BLaER1 treated with 17β-estradiol and CSF1 and Interleukin-3, amounts not matched to agents 10 nM and 100 nM (cell line): ENCODE results near the gene LTBP1.

Experiments
- H3K27ac ChIP-seq, 11 experiments: shearing (Covaris generic); formaldehyde crosslinking; 2 replicates each; pipeline ENCODE4 v1.8.1; 2022
- H3K27me3 ChIP-seq, 11 experiments: shearing (Covaris generic); formaldehyde crosslinking; 2 replicates each; pipeline ENCODE4 v1.8.1; 2022
- H3K36me3 ChIP-seq, 11 experiments: shearing (Covaris generic); formaldehyde crosslinking; 2 replicates each; pipeline ENCODE4 v1.8.1; 2022
- H3K4me1 ChIP-seq, 10 experiments: shearing (Covaris generic); formaldehyde crosslinking; 2 replicates each; pipeline ENCODE4 v1.8.1; 2022
- H3K4me2 ChIP-seq, 11 experiments: shearing (Covaris generic); formaldehyde crosslinking; 2 replicates each; pipeline ENCODE4 v1.8.1; 2022
- H3K4me3 ChIP-seq, 10 experiments: shearing (Covaris generic); formaldehyde crosslinking; 2 replicates each; pipeline ENCODE4 v1.8.1; 2022
- H3K9ac ChIP-seq, 11 experiments: shearing (Covaris generic); formaldehyde crosslinking; 2 replicates each; pipeline ENCODE4 v1.8.1; 2022
- H3K9me3 ChIP-seq, 11 experiments: shearing (Covaris generic); formaldehyde crosslinking; replicated peaks in 1 of 11; 2 replicates each; pipeline ENCODE4 v1.8.1; 2022
- H4K20me1 ChIP-seq, 11 experiments: shearing (Covaris generic); formaldehyde crosslinking; 2 replicates each; pipeline ENCODE4 v1.8.1; 2022
- Cebpa-rat ChIP-seq, 11 experiments: shearing (Covaris generic); IDR thresholded peaks; 2 replicates each; pipeline ENCODE4 v1.8.1; 2022

LTBP1 gene

DNA sequence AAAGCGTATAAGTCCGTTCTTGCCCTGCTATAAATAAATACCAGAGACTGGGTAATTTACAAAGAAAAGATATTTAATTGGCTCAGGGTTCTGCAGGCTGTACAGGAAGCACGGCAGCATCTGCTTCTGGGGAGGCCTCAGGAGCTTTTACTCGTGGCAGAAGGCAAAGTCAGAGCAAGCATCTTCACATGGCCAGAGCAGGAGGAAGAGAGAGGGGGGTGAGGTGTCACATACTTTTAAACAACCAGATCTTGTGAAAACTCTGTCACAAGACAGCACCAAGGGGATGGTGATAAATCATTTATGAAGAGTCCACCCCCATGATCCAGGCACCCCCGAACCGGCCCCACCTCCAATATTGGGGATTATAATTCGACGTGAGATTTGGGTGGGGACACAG lies 130.6 kb downstream of the LTBP1 start:
- no peaks in the 10 kb centered on the region for H3K36me3 ChIP-seq
- H3K4me3 ChIP-seq = no peak overlapping the region
- H3K4me1 ChIP-seq = peaks cover 0 to 13% (median 11%) of the 10 kb centered on the region in 10 experiments; a peak in 11 of 20 replicates
- no peaks in the 10 kb centered on the region for H4K20me1 ChIP-seq
- H3K27me3 ChIP-seq = no peaks in the 10 kb centered on the region
- peaks cover 11 to 17% (median 14%) of the 10 kb centered on the region in 11 experiments; a peak in 19 of 22 replicates for H3K9me3 ChIP-seq
- H3K9ac ChIP-seq = no peak overlapping the region
- TF ChIP-seq Cebpa-rat (IDR thresholded peaks at IDR 0.05) = no peak
- no peak overlapping the region for H3K27ac ChIP-seq
- H3K4me2 ChIP-seq = no peak overlapping the region

GRCh38 chr2:33077844-33078243 lies 131.1 kb downstream of the LTBP1 start:
- no peak overlapping the region for H3K27ac ChIP-seq
- H3K36me3 ChIP-seq = no peaks in the 10 kb centered on the region
- no peak overlapping the region for H3K9ac ChIP-seq
- peaks cover 11 to 21% (median 19%) of the 10 kb centered on the region in 11 experiments; a peak in 19 of 22 replicates for H3K9me3 ChIP-seq
- H3K4me3 ChIP-seq = no peak overlapping the region
- H3K4me2 ChIP-seq = no peak overlapping the region
- peaks cover 0 to 13% (median 11%) of the 10 kb centered on the region in 10 experiments; a peak in 11 of 20 replicates for H3K4me1 ChIP-seq
- TF ChIP-seq Cebpa-rat (IDR thresholded peaks at IDR 0.05) = no peak
- no peaks in the 10 kb centered on the region for H4K20me1 ChIP-seq
- H3K27me3 ChIP-seq = no peaks in the 10 kb centered on the region

- no peak for TF ChIP-seq Cebpa-rat (IDR thresholded peaks at IDR 0.05)
- Histone ChIP-seq H3K4me3 (no peak overlapping the region), H3K27me3 (no peaks in the 10 kb centered on the region), H3K36me3 (no peaks in the 10 kb centered on the region), H3K4me2 (peak overlapping the region in 7 of 11 experiments; percentile 2 to 46 (median 36); a peak in 10 of 22 replicates), H3K9ac (no peak overlapping the region), H4K20me1 (no peaks in the 10 kb centered on the region), H3K27ac (peak overlapping the region in 3 of 11 experiments; percentile 10 to 30 (median 22); a peak in 3 of 22 replicates), H3K4me1 (peaks cover 0 to 30% (median 22%) of the 10 kb centered on the region in 10 experiments; a peak in 16 of 20 replicates), H3K9me3 (peaks cover 11 to 28% (median 21%) of the 10 kb centered on the region in 11 experiments; a peak in 19 of 22 replicates)
Observed at GRCh38 chr2:33081691-33082090, 134.9 kb downstream of the LTBP1 start.

DNA sequence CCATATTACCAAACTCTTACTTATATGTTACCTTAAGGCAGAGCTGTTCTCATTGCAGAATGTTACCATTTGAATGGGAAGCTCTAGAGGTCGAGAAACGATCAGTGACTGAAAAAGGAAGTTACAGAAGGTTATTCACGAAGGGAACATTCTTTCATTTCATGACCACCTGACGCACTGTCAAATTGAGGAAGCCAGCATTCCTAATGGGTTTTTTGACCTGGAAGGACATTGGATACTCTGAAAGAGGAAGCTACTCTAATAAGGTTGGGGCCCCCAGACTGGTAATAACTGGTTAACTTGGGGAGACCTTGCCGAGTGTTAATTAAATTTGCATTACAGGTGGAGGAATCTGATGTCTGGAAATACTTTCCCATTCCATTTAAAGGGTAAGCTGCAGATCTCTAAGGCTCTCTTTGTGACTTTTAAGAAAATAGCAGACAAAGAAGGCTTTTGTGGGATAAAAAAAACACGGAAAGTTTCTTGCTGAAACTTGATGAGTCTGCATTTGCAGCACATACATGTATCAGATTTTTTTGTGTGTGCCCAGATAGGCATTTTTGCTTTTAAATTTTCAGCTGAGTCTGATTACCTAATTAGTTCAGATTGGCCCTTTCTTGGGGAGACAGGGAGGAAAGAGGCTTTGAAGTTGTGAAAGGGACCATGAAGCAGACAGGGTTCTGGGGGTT lies 137.1 kb downstream of the LTBP1 start:
- Histone ChIP-seq H3K4me3 (no peak overlapping the region), H3K9ac (no peak overlapping the region), H3K9me3 (peaks cover 11 to 28% (median 21%) of the 10 kb centered on the region in 11 experiments; a peak in 19 of 22 replicates), H3K4me1 (peaks cover 0 to 30% (median 22%) of the 10 kb centered on the region in 10 experiments; a peak in 16 of 20 replicates), H4K20me1 (no peaks in the 10 kb centered on the region), H3K4me2 (peak overlapping the region; percentile 0 to 52 (median 34); a peak in 17 of 22 replicates), H3K36me3 (no peaks in the 10 kb centered on the region), H3K27me3 (no peaks in the 10 kb centered on the region), H3K27ac (no peak overlapping the region)
- no peak for TF ChIP-seq Cebpa-rat (IDR thresholded peaks at IDR 0.05)

DNA sequence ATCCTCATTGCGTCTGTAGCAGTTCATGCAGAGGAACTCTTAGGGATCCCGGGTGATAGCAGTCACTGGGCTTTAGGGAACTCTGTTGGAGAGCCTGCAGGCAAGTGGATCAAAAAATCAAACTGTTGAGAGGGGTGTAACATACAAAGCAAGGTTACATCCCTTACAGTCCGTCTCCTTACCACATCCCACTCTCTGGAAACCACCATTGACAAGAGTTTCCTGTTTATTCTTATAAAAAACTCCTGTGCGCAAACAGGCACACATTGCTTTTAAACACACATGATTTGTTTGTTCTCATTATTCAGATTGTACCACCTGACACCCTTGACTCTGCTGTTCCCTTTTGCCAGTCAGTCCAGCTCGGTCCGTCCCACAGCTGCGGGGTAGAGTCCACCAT lies 137.7 kb downstream of the LTBP1 start:
- no peak for TF ChIP-seq Cebpa-rat (IDR thresholded peaks at IDR 0.05)
- H3K4me2 ChIP-seq = peak overlapping the region; percentile 0 to 52 (median 34); a peak in 17 of 22 replicates
- no peaks in the 10 kb centered on the region for H4K20me1 ChIP-seq
- no peaks in the 10 kb centered on the region for H3K36me3 ChIP-seq
- no peak overlapping the region for H3K9ac ChIP-seq
- H3K27me3 ChIP-seq = no peaks in the 10 kb centered on the region
- peaks cover 0 to 30% (median 22%) of the 10 kb centered on the region in 10 experiments; a peak in 16 of 20 replicates for H3K4me1 ChIP-seq
- H3K9me3 ChIP-seq = peaks cover 11 to 28% (median 21%) of the 10 kb centered on the region in 11 experiments; a peak in 19 of 22 replicates
- no peak overlapping the region for H3K27ac ChIP-seq
- H3K4me3 ChIP-seq = no peak overlapping the region

- H3K4me2 ChIP-seq = no peak overlapping the region
- no peak overlapping the region for H3K27ac ChIP-seq
Observed at GRCh38 chr2:33085646-33086045, 138.9 kb downstream of the LTBP1 start.

GRCh38 chr2:33086400-33087015 lies 139.8 kb downstream of the LTBP1 start:
- no peak overlapping the region for H3K4me3 ChIP-seq
- TF ChIP-seq Cebpa-rat (IDR thresholded peaks at IDR 0.05) = no peak
- no peak overlapping the region for H3K27ac ChIP-seq

More at GRCh38 chr2:33085646-33086045, 138.9 kb downstream of the LTBP1 start:
- H3K36me3 ChIP-seq = no peaks in the 10 kb centered on the region
- peaks cover 0 to 30% (median 22%) of the 10 kb centered on the region in 10 experiments; a peak in 16 of 20 replicates for H3K4me1 ChIP-seq
- no peak overlapping the region for H3K9ac ChIP-seq
- peaks cover 11 to 28% (median 21%) of the 10 kb centered on the region in 11 experiments; a peak in 19 of 22 replicates for H3K9me3 ChIP-seq
- H3K4me3 ChIP-seq = no peak overlapping the region
- H4K20me1 ChIP-seq = no peaks in the 10 kb centered on the region
- H3K27me3 ChIP-seq = no peaks in the 10 kb centered on the region
- no peak for TF ChIP-seq Cebpa-rat (IDR thresholded peaks at IDR 0.05)

GRCh38 chr2:33090553-33091134 lies 143.9 kb downstream of the LTBP1 start:
- Histone ChIP-seq H3K4me3 (no peak overlapping the region), H3K9ac (no peak overlapping the region), H3K27ac (no peak overlapping the region), H3K9me3 (peaks cover 0 to 6% (median 0%) of the 10 kb centered on the region in 11 experiments; a peak in 1 of 22 replicates), H4K20me1 (no peaks in the 10 kb centered on the region), H3K36me3 (no peaks in the 10 kb centered on the region), H3K27me3 (no peaks in the 10 kb centered on the region), H3K4me1 (peaks cover 0 to 6% (median 0%) of the 10 kb centered on the region in 10 experiments; a peak in 3 of 20 replicates), H3K4me2 (no peak overlapping the region)
- TF ChIP-seq Cebpa-rat (IDR thresholded peaks at IDR 0.05) = no peak

More at GRCh38 chr2:33086400-33087015, 139.8 kb downstream of the LTBP1 start:
- Histone ChIP-seq H4K20me1 (no peaks in the 10 kb centered on the region), H3K4me2 (peak overlapping the region in 2 of 11 experiments; percentile 1 to 17; a peak in 5 of 22 replicates), H3K4me1 (peaks cover 0 to 26% (median 18%) of the 10 kb centered on the region in 10 experiments; a peak in 16 of 20 replicates), H3K27me3 (no peaks in the 10 kb centered on the region), H3K36me3 (no peaks in the 10 kb centered on the region), H3K9ac (no peak overlapping the region), H3K9me3 (peaks cover 5 to 21% (median 15%) of the 10 kb centered on the region in 11 experiments; a peak in 18 of 22 replicates)
